Activated naive CD4-positive, alpha-beta T cell treated with anti-CD3 and anti-CD28 coated beads, Interleukin-2, amount 50 U/mL, for 72 hours (primary cell): ENCODE measurements around the gene SPRED3. TPM values are rescaled to one million over a fixed set of nuclear protein-coding genes. Genes with fewer than 3 reads are reported as not detected.
"Not testable (repeated sequence)": the region's sequence is repeated elsewhere in the genome, so short reads cannot be mapped to it uniquely, and the experiment has no call there.

ENCODE experiments used
- ATAC-seq, 2 donors: fragments of 150-1000 bp; cut with Tn5 transposase; 2 replicates each; pipeline ENCODE4 v1.10.0; 2021; ENCODE audit warnings: mild to moderate bottlenecking in 2 of 2, moderate library complexity in 2 of 2
- DNase-seq, 2 donors: peaks; one replicate each; pipeline ENCODE4 v3.0.0; 2021 to 2022; ENCODE audit warnings: low spot score in 2 of 2
- H3K27ac Mint-ChIP-seq, 2 donors: one replicate each; pipeline ENCODE4 v1.8.0; 2022; ENCODE audit warnings: mild to moderate bottlenecking in 2 of 2, mixed read lengths in 2 of 2
- H3K36me3 Mint-ChIP-seq, 2 donors: one replicate each; pipeline ENCODE4 v1.8.0; 2022; ENCODE audit warnings: mixed read lengths in 2 of 2
- H3K9me3 Mint-ChIP-seq, 2 donors: one replicate each; pipeline ENCODE4 v1.8.0; 2022; ENCODE audit warnings: mixed read lengths in 2 of 2
- total RNA-seq, 2 donors: library from RNA; stranded (reverse); gene quantifications; one replicate each; pipeline ENCODE4 v1.2.3, GENCODE V29; 2022

Gene SPRED3
- total RNA-seq, 2 donors from 2014 or later: 3.5 to 6.7 TPM

DNA sequence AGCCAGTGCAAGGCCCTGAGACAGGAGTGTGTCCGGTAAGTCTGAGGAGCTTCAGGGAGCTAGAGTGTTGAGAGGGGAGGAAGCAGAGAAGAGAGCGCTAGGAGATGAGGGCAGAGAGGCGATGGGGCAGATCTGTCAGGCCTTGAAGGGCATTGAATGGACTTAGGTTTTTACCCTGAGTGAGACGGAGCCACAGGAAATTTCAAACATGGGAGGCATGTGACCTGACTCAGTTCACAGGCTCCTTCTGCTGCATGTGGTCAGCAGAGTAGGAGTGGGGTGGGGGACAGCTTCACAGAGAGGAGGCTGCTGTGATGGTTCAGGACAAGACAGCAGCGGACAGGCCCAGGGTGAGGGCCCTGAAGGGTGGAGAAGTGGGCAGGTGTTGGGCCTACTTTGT, 11.9 kb downstream of the SPRED3 start:
- DNase-seq (no peak), ATAC-seq (no peak)
- Mint-ChIP-seq H3K27ac (no peak overlapping the region), H3K9me3 (no peaks in the 10 kb centered on the region), H3K36me3 (peaks cover 5 to 12% of the 10 kb centered on the region in 2 donors)

- DNase-seq (no peak), ATAC-seq (no peak)
Measured at GRCh38 chr19:38401148-38401547, 12.7 kb downstream of the SPRED3 start.

GRCh38 chr19:38402623-38402966, 14.1 kb downstream of the SPRED3 start:
- H3K27ac Mint-ChIP-seq: peak overlapping the region; percentile 44 to 90
- no peak for ATAC-seq
- no peak for DNase-seq
- peaks cover 0 to 6% of the 10 kb centered on the region in 2 donors for H3K36me3 Mint-ChIP-seq
- H3K9me3 Mint-ChIP-seq: no peaks in the 10 kb centered on the region

More at GRCh38 chr19:38401148-38401547, 12.7 kb downstream of the SPRED3 start:
- Mint-ChIP-seq H3K36me3 (peaks cover 5 to 14% of the 10 kb centered on the region in 2 donors), H3K27ac (no peak overlapping the region), H3K9me3 (no peaks in the 10 kb centered on the region)

DNA sequence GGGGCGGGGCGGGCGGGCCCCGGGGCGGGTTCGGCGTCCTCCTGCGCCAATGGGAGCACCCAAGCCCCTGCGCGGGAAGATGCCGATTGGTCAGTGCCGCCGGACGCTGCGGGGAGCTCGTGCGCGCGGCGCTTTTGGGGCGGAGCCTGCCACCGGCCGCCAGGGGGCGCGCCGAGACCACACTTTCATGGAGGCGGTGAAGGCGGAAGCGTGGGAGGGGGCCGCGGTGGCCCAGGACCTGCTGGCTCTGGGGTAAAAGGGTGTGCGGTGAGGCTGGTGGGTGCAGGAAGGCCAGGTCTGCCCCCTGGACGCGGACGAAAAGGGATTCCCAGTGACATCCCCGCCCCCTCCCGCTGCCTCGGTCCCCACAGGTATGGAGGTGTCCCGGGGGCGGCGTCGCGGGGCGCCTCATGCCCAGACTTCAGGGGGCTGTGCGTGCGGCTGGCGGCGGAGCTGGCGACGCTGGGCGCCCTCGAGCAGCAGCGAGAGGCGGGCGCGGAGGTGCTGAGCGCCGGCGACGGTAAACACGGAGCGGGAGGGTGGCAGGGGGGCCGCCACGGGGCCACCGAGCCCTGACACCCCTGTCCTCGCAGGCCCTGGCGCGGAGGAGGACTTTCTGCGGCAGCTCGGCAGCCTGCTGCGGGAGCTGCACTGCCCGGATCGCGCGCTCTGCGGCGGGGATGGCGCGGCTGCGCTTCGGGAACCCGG, 14.6 kb downstream of the SPRED3 start, which contains the start of gene FAM98C:
FAM98C (plus strand) TSS at position 127 of the 708 bp plus-strand sequence; CDS start at position 188, 61 bp downstream.
- H3K9me3 Mint-ChIP-seq: no peaks in the 10 kb centered on the region
- ATAC-seq (peak; percentile 97 to 98), DNase-seq (peak; percentile 99)
- H3K36me3 Mint-ChIP-seq: peaks cover 0 to 6% of the 10 kb centered on the region in 2 donors
- H3K27ac Mint-ChIP-seq: peak within 1 kb of the TSS; percentile 90 to 96

- Mint-ChIP-seq H3K9me3 (no peaks in the 10 kb centered on the region), H3K27ac (peak overlapping the region; percentile 60 to 90), H3K36me3 (peaks cover 0 to 6% of the 10 kb centered on the region in 2 donors)
- no peak for ATAC-seq
- no peak for DNase-seq
Measured at GRCh38 chr19:38404858-38405257, 16.4 kb downstream of the SPRED3 start.

DNA sequence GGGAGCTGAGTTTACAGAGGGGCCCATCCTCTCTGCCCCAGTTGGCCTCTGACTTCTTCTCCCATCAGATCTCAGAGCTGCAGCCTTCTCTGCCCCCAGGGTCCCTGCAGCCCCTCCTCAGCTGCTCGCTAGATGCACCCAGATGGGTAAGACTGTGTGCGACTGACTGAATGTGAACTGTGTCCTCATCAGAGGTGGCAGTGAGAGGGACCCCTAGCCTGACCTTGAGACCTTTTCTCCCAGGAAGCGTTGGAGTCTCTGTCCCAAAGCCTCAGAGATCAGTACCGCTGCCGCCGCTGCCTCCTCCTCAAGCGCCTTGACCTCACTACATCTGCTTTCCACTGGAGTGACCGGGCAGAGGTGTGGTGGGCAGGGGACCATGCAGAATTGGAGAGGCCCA, 16.8 kb downstream of the SPRED3 start:
- ATAC-seq (no peak), DNase-seq (no peak)
- Mint-ChIP-seq H3K9me3 (no peaks in the 10 kb centered on the region), H3K36me3 (peaks cover 0 to 6% of the 10 kb centered on the region in 2 donors), H3K27ac (peak overlapping the region in 1 of 2 donors; percentile 9)

GRCh38 chr19:38409631-38410133, 21.2 kb downstream of the SPRED3 start:
- Mint-ChIP-seq H3K9me3 (no peaks in the 10 kb centered on the region), H3K36me3 (peaks cover 0 to 6% of the 10 kb centered on the region in 2 donors), H3K27ac (peak overlapping the region in 1 of 2 donors; percentile 64)
- DNase-seq: no peak
- no peak for ATAC-seq

DNA sequence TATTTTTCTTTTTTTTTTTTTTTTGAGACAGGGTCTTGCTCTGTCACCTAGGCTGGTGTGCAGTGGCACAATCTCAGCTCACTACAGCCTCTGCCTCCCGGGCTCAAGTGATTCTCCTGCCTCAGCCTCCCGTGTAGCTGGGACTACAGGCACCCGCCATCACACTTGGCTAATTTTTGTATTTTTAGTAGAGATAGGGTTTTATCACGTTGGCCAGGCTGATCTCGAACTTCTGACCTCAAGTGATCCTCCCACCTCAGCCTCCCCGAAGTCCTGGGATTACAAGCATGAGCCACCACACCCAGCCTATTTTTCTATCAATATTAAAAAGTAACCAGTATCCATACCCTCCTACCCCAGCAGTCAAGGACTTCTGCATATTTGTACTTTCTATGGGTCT, 21.9 kb downstream of the SPRED3 start:
- not testable (repeated sequence) for H3K9me3 Mint-ChIP-seq, H3K36me3 Mint-ChIP-seq, ATAC-seq, DNase-seq
- H3K27ac Mint-ChIP-seq: peak overlapping the region in 1 of 2 donors; percentile 64

DNA sequence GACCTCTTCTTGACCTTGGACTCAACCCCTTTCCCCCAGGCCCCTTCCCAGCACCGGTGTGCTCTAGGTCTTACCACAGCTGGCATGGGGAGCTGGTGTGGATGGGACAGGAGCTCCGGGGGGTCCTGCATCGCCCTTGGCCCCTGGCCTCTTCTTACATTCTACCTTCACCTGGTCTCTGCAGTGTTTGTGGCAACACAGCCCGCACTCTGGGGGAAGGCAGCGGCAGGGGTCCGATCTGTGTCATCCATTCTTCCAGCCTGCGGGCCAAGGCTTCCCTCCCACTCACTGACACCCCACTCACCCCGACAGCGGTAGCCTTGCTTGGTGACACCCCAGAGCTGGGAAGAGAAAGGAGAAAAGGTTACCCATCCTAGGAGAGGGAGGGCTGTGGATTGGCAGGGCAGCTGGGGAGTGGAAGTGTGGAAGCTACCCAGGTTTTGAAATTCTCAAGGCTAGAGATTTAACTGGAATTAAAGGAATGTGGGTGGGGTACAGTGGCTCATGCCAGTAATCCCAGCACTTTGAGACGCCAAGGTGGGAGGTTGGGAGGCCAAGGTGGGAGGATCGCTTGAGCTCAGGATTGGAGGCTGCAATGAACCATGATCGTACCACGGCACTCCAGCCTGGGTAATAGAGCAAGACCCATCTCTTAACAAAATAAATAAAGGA, 22.7 kb downstream of the SPRED3 start:
- H3K36me3 Mint-ChIP-seq: no peaks in the 10 kb centered on the region
- ATAC-seq: no peak
- H3K27ac Mint-ChIP-seq: no peak overlapping the region

DNA sequence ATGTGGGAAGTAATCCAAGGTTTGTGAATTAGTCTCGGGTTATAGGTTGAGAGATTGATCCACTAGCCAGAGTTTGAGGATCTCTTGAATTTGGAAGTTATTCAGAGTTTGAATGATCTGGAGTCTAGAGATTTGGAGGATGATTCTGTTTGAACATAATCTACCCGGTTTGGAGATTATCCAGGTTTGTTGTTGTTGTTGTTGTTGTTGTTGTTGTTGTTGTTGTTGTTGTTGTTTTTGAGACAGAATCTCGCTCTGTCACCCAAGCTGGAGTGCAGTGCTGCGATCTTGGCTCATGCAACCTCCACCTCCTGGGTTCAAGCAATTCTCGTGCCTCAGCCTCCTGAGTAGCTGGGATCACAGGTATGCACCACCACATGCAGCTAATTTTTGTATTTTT, 23.4 kb downstream of the SPRED3 start:
- H3K36me3 Mint-ChIP-seq, H3K27ac Mint-ChIP-seq, H3K9me3 Mint-ChIP-seq, DNase-seq, ATAC-seq: not testable (repeated sequence)

More for the DNA sequence above, 22.7 kb downstream of the SPRED3 start:
- H3K9me3 Mint-ChIP-seq: no peaks in the 10 kb centered on the region
- DNase-seq: no peak

GRCh38 chr19:38412491-38412890, 24.0 kb downstream of the SPRED3 start:
- no peaks in the 10 kb centered on the region for H3K9me3 Mint-ChIP-seq
- DNase-seq: no peak
- no peaks in the 10 kb centered on the region for H3K36me3 Mint-ChIP-seq
- ATAC-seq: no peak
- H3K27ac Mint-ChIP-seq: no peak overlapping the region

DNA sequence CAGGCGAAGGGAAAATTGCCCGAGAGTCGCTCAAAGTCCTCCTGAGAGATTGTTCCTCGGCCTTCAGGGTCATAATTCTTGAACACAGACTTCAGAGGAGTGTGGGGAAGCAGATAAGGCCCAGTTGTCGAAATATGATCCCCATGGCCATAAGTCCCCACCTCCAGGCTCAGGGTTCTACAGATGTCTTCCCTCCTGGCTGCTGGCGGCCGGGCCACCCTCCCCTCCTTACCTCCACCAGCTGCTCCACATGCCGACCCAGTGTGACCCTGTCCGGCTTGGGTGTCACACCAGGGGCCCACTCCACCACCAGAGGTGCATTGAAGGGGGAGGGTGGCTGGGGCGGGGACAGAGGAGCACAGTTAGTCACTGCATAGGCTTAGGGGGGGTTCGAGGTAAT, 24.5 kb downstream of the SPRED3 start:
- ATAC-seq (no peak), DNase-seq (no peak)
- no peaks in the 10 kb centered on the region for H3K36me3 Mint-ChIP-seq
- H3K9me3 Mint-ChIP-seq: no peaks in the 10 kb centered on the region
- no peak overlapping the region for H3K27ac Mint-ChIP-seq

- DNase-seq: no peak
- H3K36me3 Mint-ChIP-seq: no peaks in the 10 kb centered on the region
- no peaks in the 10 kb centered on the region for H3K9me3 Mint-ChIP-seq
- no peak for ATAC-seq
- H3K27ac Mint-ChIP-seq: no peak overlapping the region
Measured at GRCh38 chr19:38413416-38413815, 24.9 kb downstream of the SPRED3 start.

GRCh38 chr19:38417146-38417543, 28.6 kb downstream of the SPRED3 start:
- Mint-ChIP-seq H3K27ac (peak overlapping the region; percentile 39 to 67), H3K9me3 (no peaks in the 10 kb centered on the region), H3K36me3 (no peaks in the 10 kb centered on the region)
- DNase-seq (no peak), ATAC-seq (no peak)

- Mint-ChIP-seq H3K27ac (peak overlapping the region; percentile 39 to 67), H3K36me3 (no peaks in the 10 kb centered on the region), H3K9me3 (no peaks in the 10 kb centered on the region)
- ATAC-seq (peak; percentile 79 to 90), DNase-seq (peak in 1 of 2 donors; percentile 69)
Measured at GRCh38 chr19:38417544-38418506, 29.3 kb downstream of the SPRED3 start.

DNA sequence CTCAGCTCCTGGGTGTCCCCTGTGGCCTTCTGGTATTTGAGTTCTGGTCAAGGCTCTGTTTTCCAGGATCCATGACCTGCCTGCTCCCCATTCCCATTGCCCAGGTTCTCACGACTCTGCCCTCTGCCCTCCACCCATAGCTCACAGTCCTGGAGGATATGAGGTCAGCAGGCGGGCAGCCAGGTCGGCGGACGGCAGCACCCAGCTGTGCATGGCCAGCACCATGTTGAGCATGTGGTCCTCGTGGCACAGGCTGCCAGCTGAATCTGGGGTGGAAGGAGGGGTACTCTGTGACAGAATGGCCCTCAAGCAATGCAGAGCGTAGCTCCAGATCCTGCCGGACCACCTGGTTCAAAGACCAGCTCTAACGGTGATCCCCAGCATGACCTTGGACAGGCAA, 32.4 kb downstream of the SPRED3 start:
- no peak overlapping the region for H3K27ac Mint-ChIP-seq
- no peaks in the 10 kb centered on the region for H3K36me3 Mint-ChIP-seq
- ATAC-seq (no peak), DNase-seq (no peak)
- no peaks in the 10 kb centered on the region for H3K9me3 Mint-ChIP-seq
